ENCODE data around the gene ATP5PO. TPM values are rescaled to one million over a fixed set of nuclear protein-coding genes. Genes with fewer than 3 reads are reported as not detected.

The ATP5PO gene
- total and polyA plus RNA-seq, 12 donors = 551 to 1,557 (median 857) TPM

- no peak for ATAC-seq
- no peak overlapping the region for H3K27ac ChIP-seq
- H3K27me3 ChIP-seq = no peaks in the 10 kb centered on the region
- WGBS, 2 donors = 90 to 98% methylated on average over 2 of the region's 2 CpGs
- intact Hi-C loops (cut with DNase I) = loop anchor here in 2 of 10 donors (10.0 kb wide), 2 partner anchors 79 to 389 kb away; no protein-coding TSS in a partner anchor
- no peak for DNase-seq
- peaks cover 0 to 12% (median 0%) of the 10 kb centered on the region in 11 donors for H3K9me3 ChIP-seq
- TF ChIP-seq, protein P1, sequence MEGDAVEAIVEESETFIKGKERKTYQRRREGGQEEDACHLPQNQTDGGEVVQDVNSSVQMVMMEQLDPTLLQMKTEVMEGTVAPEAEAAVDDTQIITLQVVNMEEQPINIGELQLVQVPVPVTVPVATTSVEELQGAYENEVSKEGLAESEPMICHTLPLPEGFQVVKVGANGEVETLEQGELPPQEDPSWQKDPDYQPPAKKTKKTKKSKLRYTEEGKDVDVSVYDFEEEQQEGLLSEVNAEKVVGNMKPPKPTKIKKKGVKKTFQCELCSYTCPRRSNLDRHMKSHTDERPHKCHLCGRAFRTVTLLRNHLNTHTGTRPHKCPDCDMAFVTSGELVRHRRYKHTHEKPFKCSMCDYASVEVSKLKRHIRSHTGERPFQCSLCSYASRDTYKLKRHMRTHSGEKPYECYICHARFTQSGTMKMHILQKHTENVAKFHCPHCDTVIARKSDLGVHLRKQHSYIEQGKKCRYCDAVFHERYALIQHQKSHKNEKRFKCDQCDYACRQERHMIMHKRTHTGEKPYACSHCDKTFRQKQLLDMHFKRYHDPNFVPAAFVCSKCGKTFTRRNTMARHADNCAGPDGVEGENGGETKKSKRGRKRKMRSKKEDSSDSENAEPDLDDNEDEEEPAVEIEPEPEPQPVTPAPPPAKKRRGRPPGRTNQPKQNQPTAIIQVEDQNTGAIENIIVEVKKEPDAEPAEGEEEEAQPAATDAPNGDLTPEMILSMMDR (IDR thresholded peaks at IDR 0.05) = no peak
- H3K4me1 ChIP-seq = peaks cover 0 to 36% (median 8%) of the 10 kb centered on the region in 9 donors
- H3K4me3 ChIP-seq = no peak overlapping the region
- H3K36me3 ChIP-seq = no peaks in the 10 kb centered on the region
These were observed 30.2 kb upstream of the ATP5PO start for GRCh38 chr21:33945652-33946270.

DNA sequence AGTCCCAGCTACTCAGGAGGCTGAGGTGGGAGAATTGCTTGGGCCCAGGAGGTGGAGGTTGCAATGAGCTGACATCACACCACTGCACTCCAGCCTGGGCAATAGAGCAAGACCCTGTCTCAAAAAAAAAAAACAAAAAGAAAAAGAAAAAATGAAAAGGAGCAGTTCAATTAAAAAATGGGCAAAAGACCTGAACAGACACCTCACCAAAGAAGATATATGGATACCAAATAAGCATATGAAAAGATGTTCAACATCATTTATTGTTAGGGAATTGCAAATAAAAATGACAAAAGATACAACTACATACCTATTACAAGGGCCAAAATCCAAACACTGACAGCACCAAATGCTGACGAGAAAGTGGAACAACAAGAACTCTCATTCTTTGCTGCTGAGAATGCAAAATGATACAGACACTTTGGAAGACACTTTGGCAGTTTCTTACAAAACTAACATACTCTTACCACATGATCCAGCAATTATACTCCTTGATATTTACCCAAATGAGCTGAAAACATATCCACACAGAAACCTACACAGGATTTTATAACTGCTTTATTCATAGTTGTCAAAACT is 28.7 kb upstream of the ATP5PO start:
- H3K4me1 ChIP-seq = peaks cover 0 to 33% (median 8%) of the 10 kb centered on the region in 9 donors
- intact Hi-C loops (cut with DNase I) = loop anchor here in 2 of 10 donors (10.0 kb wide), 2 partner anchors 81 to 391 kb away; no protein-coding TSS in a partner anchor

GRCh38 chr21:33943293-33943692 is 27.7 kb upstream of the ATP5PO start:
- Histone ChIP-seq H3K27me3 (no peaks in the 10 kb centered on the region), H3K36me3 (no peaks in the 10 kb centered on the region), H3K4me3 (no peak overlapping the region), H3K4me1 (peaks cover 0 to 31% (median 6%) of the 10 kb centered on the region in 9 donors), H3K9me3 (peaks cover 0 to 12% (median 0%) of the 10 kb centered on the region in 11 donors), H3K27ac (no peak overlapping the region)
- TF ChIP-seq, protein P1 (IDR thresholded peaks at IDR 0.05) = no peak
- ATAC-seq = no peak
- no peak for DNase-seq
- WGBS, 2 donors = 76 to 88% methylated on average over 2 of the region's 2 CpGs
- intact Hi-C loops (cut with DNase I) = loop anchor here in 2 of 10 donors (10.0 kb wide), 2 partner anchors 82 to 392 kb away; no protein-coding TSS in a partner anchor

More for the DNA sequence above, 28.7 kb upstream of the ATP5PO start:
- H3K27me3 ChIP-seq = no peaks in the 10 kb centered on the region
- DNase-seq (no peak), ATAC-seq (no peak)
- H3K4me3 ChIP-seq = no peak overlapping the region
- H3K36me3 ChIP-seq = no peaks in the 10 kb centered on the region
- peaks cover 0 to 12% (median 0%) of the 10 kb centered on the region in 11 donors for H3K9me3 ChIP-seq
- WGBS, 2 donors = 97% methylated on average over 1 of the region's 1 CpG
- TF ChIP-seq, protein P1 (IDR thresholded peaks at IDR 0.05) = no peak
- no peak overlapping the region for H3K27ac ChIP-seq

GRCh38 chr21:33942426-33942825 is 26.8 kb upstream of the ATP5PO start:
- Histone ChIP-seq H3K27ac (no peak overlapping the region), H3K4me3 (no peak overlapping the region), H3K27me3 (no peaks in the 10 kb centered on the region), H3K9me3 (peaks cover 0 to 12% (median 0%) of the 10 kb centered on the region in 11 donors), H3K4me1 (peaks cover 0 to 29% (median 2%) of the 10 kb centered on the region in 9 donors), H3K36me3 (no peaks in the 10 kb centered on the region)
- no peak for DNase-seq
- TF ChIP-seq, protein P1 (IDR thresholded peaks at IDR 0.05) = no peak
- intact Hi-C loops (cut with DNase I) = loop anchor here in 2 of 10 donors (10.0 kb wide), 2 partner anchors 82 to 392 kb away; no protein-coding TSS in a partner anchor
- no peak for ATAC-seq

All from heart right ventricle (tissue), 16 donors.